HTR-8/SVneo (cell line): ENCODE data around the gene CAMKMT.

Source experiments
- DNase-seq: peaks from one replicate; pipeline ENCODE4 v3.0.0; 2011; ENCODE audit warnings: low spot score, mixed read lengths; ENCODE audit not compliant: insufficient read length
- FAIRE-seq: peaks from 2 replicates; lab custom pipeline; 2011; peaks lifted over from hg19 to GRCh38; lab: Jason Lieb, UNC

Gene CAMKMT

GRCh38 chr2:44713170-44713569 is 351.4 kb downstream of the CAMKMT start:
- FAIRE-seq = no peak

GRCh38 chr2:44715671-44716081 is 353.9 kb downstream of the CAMKMT start:
- no peak for FAIRE-seq
- DNase-seq = peak; percentile 19

More at GRCh38 chr2:44713170-44713569, 351.4 kb downstream of the CAMKMT start:
- no peak for DNase-seq

- no peak for FAIRE-seq
Measured at GRCh38 chr2:44716131-44716530, 354.4 kb downstream of the CAMKMT start.

GRCh38 chr2:44718431-44718830 is 356.7 kb downstream of the CAMKMT start:
- no peak for FAIRE-seq
- DNase-seq = no peak

More at GRCh38 chr2:44716131-44716530, 354.4 kb downstream of the CAMKMT start:
- no peak for DNase-seq

GRCh38 chr2:44719562-44719961 is 357.8 kb downstream of the CAMKMT start:
- no peak for DNase-seq

GRCh38 chr2:44722026-44722625 is 360.4 kb downstream of the CAMKMT start:
- no peak for FAIRE-seq

More at GRCh38 chr2:44719562-44719961, 357.8 kb downstream of the CAMKMT start:
- no peak for FAIRE-seq

GRCh38 chr2:44723921-44724320 is 362.2 kb downstream of the CAMKMT start:
- DNase-seq (no peak), FAIRE-seq (no peak)

More at GRCh38 chr2:44722026-44722625, 360.4 kb downstream of the CAMKMT start:
- no peak for DNase-seq

- FAIRE-seq (no peak), DNase-seq (no peak)
Measured at GRCh38 chr2:44730593-44730992, 368.8 kb downstream of the CAMKMT start.

- FAIRE-seq (no peak), DNase-seq (no peak)
Measured at GRCh38 chr2:44731505-44731904, 369.8 kb downstream of the CAMKMT start.

- no peak for FAIRE-seq
- DNase-seq = no peak
Measured at GRCh38 chr2:44736270-44736942, 374.7 kb downstream of the CAMKMT start.

GRCh38 chr2:44740678-44741077 is 378.9 kb downstream of the CAMKMT start:
- DNase-seq (no peak), FAIRE-seq (no peak)

- DNase-seq (no peak), FAIRE-seq (no peak)
Measured at GRCh38 chr2:44741507-44741906, 379.8 kb downstream of the CAMKMT start.

- FAIRE-seq = no peak
- DNase-seq = no peak
Measured at GRCh38 chr2:44742057-44742456, 380.3 kb downstream of the CAMKMT start.

GRCh38 chr2:44743473-44743872 is 381.7 kb downstream of the CAMKMT start:
- DNase-seq (no peak), FAIRE-seq (no peak)

GRCh38 chr2:44744961-44745892 is 383.5 kb downstream of the CAMKMT start:
- DNase-seq = no peak
- FAIRE-seq = no peak

- no peak for FAIRE-seq
- no peak for DNase-seq
Measured at GRCh38 chr2:44745922-44746766, 384.4 kb downstream of the CAMKMT start.

GRCh38 chr2:44746856-44747615 is 385.3 kb downstream of the CAMKMT start:
- no peak for FAIRE-seq

GRCh38 chr2:44747794-44748193 is 386.0 kb downstream of the CAMKMT start:
- FAIRE-seq = no peak
- no peak for DNase-seq

More at GRCh38 chr2:44746856-44747615, 385.3 kb downstream of the CAMKMT start:
- no peak for DNase-seq
